ENCODE measurements around the gene BABAM2.

The BABAM2 gene

DNA sequence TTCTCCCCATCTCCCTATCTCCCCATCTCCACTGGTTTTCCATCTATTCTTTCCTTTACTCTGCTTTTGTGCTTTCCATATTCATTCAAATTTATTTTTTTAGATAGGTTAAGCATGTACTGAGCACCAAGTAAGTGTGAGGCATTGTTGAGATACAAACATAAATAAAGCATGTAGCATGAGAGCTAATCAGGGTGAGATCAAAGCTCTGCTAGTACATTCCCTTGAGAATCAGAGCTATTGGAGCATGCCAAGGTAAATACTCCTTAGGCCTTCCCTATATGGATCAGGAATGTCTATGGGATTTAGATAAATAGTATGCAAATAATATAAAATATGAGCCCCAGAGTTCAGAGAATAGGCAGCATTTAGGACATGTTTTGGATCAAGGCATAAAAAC is 25.3 kb downstream of the BABAM2 start:
- Histone ChIP-seq H3K4me3 (ENCODE audit: insufficient read depth, low read length, poor library complexity, severe bottlenecking) (no peak overlapping the region), H3K9me2 (replicated peaks; ENCODE audit: insufficient read depth, low read length) (no peaks in the 10 kb centered on the region), H3K9me3 (ENCODE audit: insufficient read depth, low read length) (no peaks in the 10 kb centered on the region), H2AFZ (ENCODE audit: low read depth, low read length, severe bottlenecking) (no peak overlapping the region), H4K20me1 (ENCODE audit: low read depth, low read length) (no peaks in the 10 kb centered on the region), H3K27me3 (ENCODE audit: low read length) (no peaks in the 10 kb centered on the region), H3K4me2 (ENCODE audit: low read depth, low read length, poor library complexity, severe bottlenecking) (no peak overlapping the region), H3K9ac (ENCODE audit: low read length) (no peak overlapping the region), H3K79me2 (ENCODE audit: insufficient read depth, low read length) (peaks cover 10% of the 10 kb centered on the region; the same call in 1 of the 2 replicates), H3K36me3 (ENCODE audit: low read length) (no peaks in the 10 kb centered on the region), H3K27ac (ENCODE audit: low read depth, low read length) (no peak overlapping the region), H3F3A (ENCODE audit: insufficient read depth) (no peaks in the 10 kb centered on the region)
- TF ChIP-seq, protein P1, sequence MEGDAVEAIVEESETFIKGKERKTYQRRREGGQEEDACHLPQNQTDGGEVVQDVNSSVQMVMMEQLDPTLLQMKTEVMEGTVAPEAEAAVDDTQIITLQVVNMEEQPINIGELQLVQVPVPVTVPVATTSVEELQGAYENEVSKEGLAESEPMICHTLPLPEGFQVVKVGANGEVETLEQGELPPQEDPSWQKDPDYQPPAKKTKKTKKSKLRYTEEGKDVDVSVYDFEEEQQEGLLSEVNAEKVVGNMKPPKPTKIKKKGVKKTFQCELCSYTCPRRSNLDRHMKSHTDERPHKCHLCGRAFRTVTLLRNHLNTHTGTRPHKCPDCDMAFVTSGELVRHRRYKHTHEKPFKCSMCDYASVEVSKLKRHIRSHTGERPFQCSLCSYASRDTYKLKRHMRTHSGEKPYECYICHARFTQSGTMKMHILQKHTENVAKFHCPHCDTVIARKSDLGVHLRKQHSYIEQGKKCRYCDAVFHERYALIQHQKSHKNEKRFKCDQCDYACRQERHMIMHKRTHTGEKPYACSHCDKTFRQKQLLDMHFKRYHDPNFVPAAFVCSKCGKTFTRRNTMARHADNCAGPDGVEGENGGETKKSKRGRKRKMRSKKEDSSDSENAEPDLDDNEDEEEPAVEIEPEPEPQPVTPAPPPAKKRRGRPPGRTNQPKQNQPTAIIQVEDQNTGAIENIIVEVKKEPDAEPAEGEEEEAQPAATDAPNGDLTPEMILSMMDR (IDR thresholded peaks at IDR 0.05; ENCODE audit: insufficient read depth, low read length, poor library complexity, severe bottlenecking), result no peak
- no peak for TF ChIP-seq EZH2phosphoT487 (conservative IDR thresholded peaks at IDR 0.05; ENCODE audit: low read length)

DNA sequence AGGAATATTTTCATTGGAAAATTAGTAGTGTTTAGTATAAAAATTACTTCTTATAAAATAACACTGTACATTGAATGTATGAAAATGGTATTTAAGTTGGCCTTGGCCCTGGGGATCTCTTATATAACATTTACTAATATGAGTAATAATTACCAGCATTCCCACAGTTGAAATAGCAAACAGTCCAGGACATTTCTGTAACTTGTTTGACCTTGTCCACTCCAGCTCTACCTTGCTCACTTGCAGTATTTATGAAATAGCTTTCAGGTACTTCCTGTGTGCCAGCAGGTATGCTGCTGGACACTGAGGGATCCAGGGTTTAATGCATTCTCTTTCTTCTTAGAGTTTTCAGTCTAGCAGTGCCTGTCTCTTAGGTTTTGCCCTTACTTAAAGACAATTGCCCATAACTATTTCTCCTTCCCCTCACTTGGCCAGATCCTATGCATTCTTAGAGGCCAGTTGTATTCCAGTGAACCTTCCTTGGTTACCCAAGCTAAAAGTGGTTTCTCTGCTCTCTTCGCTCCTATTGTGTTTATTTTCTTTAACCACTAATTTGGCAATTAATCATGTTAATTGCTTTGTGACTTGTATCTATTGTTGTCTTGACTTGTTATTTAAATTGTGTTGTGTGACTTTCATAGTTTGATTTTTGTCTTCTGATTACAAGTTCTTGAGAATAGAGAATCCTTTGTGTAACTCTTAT is 25.9 kb downstream of the BABAM2 start:
- no peak overlapping the region for H3K4me3 ChIP-seq (ENCODE audit: insufficient read depth, low read length, poor library complexity, severe bottlenecking)
- TF ChIP-seq, protein P1 (IDR thresholded peaks at IDR 0.05; ENCODE audit: insufficient read depth, low read length, poor library complexity, severe bottlenecking), result no peak
- no peak for TF ChIP-seq EZH2phosphoT487 (conservative IDR thresholded peaks at IDR 0.05; ENCODE audit: low read length)
- no peaks in the 10 kb centered on the region for H3K9me3 ChIP-seq (ENCODE audit: insufficient read depth, low read length)
- no peak overlapping the region for H2AFZ ChIP-seq (ENCODE audit: low read depth, low read length, severe bottlenecking)
- H3K9ac ChIP-seq (ENCODE audit: low read length), result no peak overlapping the region
- H3K79me2 ChIP-seq (ENCODE audit: insufficient read depth, low read length), result peaks cover 10% of the 10 kb centered on the region; the same call in 1 of the 2 replicates
- no peaks in the 10 kb centered on the region for H3K9me2 ChIP-seq (replicated peaks; ENCODE audit: insufficient read depth, low read length)
- H3K4me2 ChIP-seq (ENCODE audit: low read depth, low read length, poor library complexity, severe bottlenecking), result no peak overlapping the region
- H3K27ac ChIP-seq (ENCODE audit: low read depth, low read length), result no peak overlapping the region
- no peaks in the 10 kb centered on the region for H3F3A ChIP-seq (ENCODE audit: insufficient read depth)
- H3K27me3 ChIP-seq (ENCODE audit: low read length), result no peaks in the 10 kb centered on the region
- no peaks in the 10 kb centered on the region for H4K20me1 ChIP-seq (ENCODE audit: low read depth, low read length)
- no peaks in the 10 kb centered on the region for H3K36me3 ChIP-seq (ENCODE audit: low read length)

DNA sequence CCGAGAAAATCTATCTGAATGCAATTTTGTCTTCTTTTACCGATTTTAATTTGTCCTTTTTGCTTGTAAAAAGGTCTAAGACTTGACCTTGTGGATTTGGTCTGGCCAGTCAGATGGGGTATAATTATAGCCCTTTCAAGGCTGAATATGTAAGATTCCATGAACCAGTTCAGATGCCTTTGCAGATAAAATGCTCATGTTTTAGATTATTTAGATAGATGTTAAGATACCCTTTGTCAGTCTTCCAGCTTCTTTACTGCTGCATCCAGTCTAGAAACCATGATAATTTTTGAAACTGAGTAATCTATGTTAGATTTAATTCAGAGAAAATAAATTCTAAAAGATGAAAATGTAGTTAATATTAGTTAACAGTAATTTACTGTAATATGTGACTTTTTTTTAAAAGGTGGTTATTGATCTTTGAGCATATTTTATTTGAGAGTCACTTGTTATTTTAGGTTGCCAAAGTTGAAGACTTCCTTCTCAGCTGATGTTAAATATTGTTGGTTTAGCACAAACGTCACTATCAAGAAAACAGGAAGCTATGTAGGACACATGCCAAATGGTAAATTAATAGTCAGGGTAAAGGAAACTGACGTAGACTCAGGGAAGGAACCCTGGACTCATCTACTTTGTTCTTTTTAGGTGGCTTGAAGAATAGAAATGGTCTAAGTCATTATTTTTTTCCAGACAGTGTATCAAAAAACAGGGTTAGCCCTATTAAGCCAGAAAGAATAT is 29.8 kb downstream of the BABAM2 start:
- Histone ChIP-seq H3K9me2 (replicated peaks; ENCODE audit: insufficient read depth, low read length) (no peaks in the 10 kb centered on the region), H3K27me3 (ENCODE audit: low read length) (no peaks in the 10 kb centered on the region), H4K20me1 (ENCODE audit: low read depth, low read length) (no peaks in the 10 kb centered on the region), H3K27ac (ENCODE audit: low read depth, low read length) (no peak overlapping the region), H3K4me3 (ENCODE audit: insufficient read depth, low read length, poor library complexity, severe bottlenecking) (no peak overlapping the region), H3K9me3 (ENCODE audit: insufficient read depth, low read length) (no peaks in the 10 kb centered on the region), H3K9ac (ENCODE audit: low read length) (no peak overlapping the region), H2AFZ (ENCODE audit: low read depth, low read length, severe bottlenecking) (no peak overlapping the region), H3K36me3 (ENCODE audit: low read length) (no peaks in the 10 kb centered on the region), H3K4me2 (ENCODE audit: low read depth, low read length, poor library complexity, severe bottlenecking) (no peak overlapping the region), H3F3A (ENCODE audit: insufficient read depth) (no peaks in the 10 kb centered on the region), H3K79me2 (ENCODE audit: insufficient read depth, low read length) (0 out of 2 replicates have a peak, but pooled peaks cover 3% of the 10 kb centered on the region)
- no peak for TF ChIP-seq EZH2phosphoT487 (conservative IDR thresholded peaks at IDR 0.05; ENCODE audit: low read length)
- TF ChIP-seq, protein P1 (IDR thresholded peaks at IDR 0.05; ENCODE audit: insufficient read depth, low read length, poor library complexity, severe bottlenecking), result no peak

Measured in SU-DHL-6 (cell line).